T-helper 22 cell (primary cell): ENCODE results near the gene HDAC8.
"Not testable (repeated sequence)": the region's sequence is repeated elsewhere in the genome, so short reads cannot be mapped to it uniquely, and the experiment has no call there.

Experiments
- DNase-seq: peaks from one replicate; pipeline ENCODE4 v3.0.0-alpha.2; 2020; ENCODE audit warnings: low read depth

The HDAC8 gene

GRCh38 chrX:72373136-72373535 is 199.5 kb downstream of the HDAC8 start:
- DNase-seq: no peak

GRCh38 chrX:72372735-72373134 is 199.9 kb downstream of the HDAC8 start:
- DNase-seq: no peak

- no peak for DNase-seq
These were observed 201.2 kb downstream of the HDAC8 start for GRCh38 chrX:72371405-72371804.

GRCh38 chrX:72368796-72369195 is 203.8 kb downstream of the HDAC8 start:
- no peak for DNase-seq

- DNase-seq: no peak
These were observed 205.1 kb downstream of the HDAC8 start for GRCh38 chrX:72367516-72367915.

- DNase-seq: no peak
These were observed 205.8 kb downstream of the HDAC8 start for GRCh38 chrX:72366701-72367454.

- DNase-seq: no peak
These were observed 206.5 kb downstream of the HDAC8 start for GRCh38 chrX:72366178-72366577.

- no peak for DNase-seq
These were observed 207.5 kb downstream of the HDAC8 start for GRCh38 chrX:72365126-72365525.

GRCh38 chrX:72360326-72360725 is 212.3 kb downstream of the HDAC8 start:
- DNase-seq: no peak

GRCh38 chrX:72358313-72358712 is 214.3 kb downstream of the HDAC8 start:
- DNase-seq: no peak

GRCh38 chrX:72352786-72353185 is 219.9 kb downstream of the HDAC8 start:
- no peak for DNase-seq

- no peak for DNase-seq
These were observed 220.9 kb downstream of the HDAC8 start for GRCh38 chrX:72351606-72352334.

- no peak for DNase-seq
These were observed 223.5 kb downstream of the HDAC8 start for GRCh38 chrX:72349190-72349589.

- DNase-seq: no peak
These were observed 224.2 kb downstream of the HDAC8 start for GRCh38 chrX:72348247-72348979.

GRCh38 chrX:72347366-72347765 is 225.3 kb downstream of the HDAC8 start:
- no peak for DNase-seq

- no peak for DNase-seq
These were observed 226.2 kb downstream of the HDAC8 start for GRCh38 chrX:72346302-72346949.

GRCh38 chrX:72340626-72341025 is 232.0 kb downstream of the HDAC8 start:
- DNase-seq: no peak

GRCh38 chrX:72340041-72340440 is 232.6 kb downstream of the HDAC8 start:
- no peak for DNase-seq

GRCh38 chrX:72330131-72330530 is 242.5 kb downstream of the HDAC8 start:
- DNase-seq: no peak

GRCh38 chrX:72326605-72327300 is 245.9 kb downstream of the HDAC8 start:
- no peak for DNase-seq

- DNase-seq: not testable (repeated sequence)
These were observed 253.0 kb downstream of the HDAC8 start for GRCh38 chrX:72319651-72320050.

GRCh38 chrX:72317139-72317538 is 255.5 kb downstream of the HDAC8 start:
- DNase-seq: no peak
